HEK293T (cell line): Measurements from ENCODE around the gene RETN.

Experiments
- CTCF ChIA-PET: fragments of 350-600 bp; formaldehyde crosslinking; extraction: SDS; loops from one replicate; lab custom pipeline; 2021; ENCODE audit warnings: antibody characterized with exemption, inconsistent platforms; lab: Yijun Ruan, JAX
- POLR2A ChIA-PET: fragments of 350-600 bp; formaldehyde crosslinking; extraction: SDS; loops from one replicate; lab custom pipeline; 2020; ENCODE audit warnings: antibody characterized with exemption, inconsistent platforms; lab: Yijun Ruan, JAX
- DNase-seq: peaks from one replicate; pipeline ENCODE4 v3.0.0; 2012; ENCODE audit warnings: mixed read lengths; ENCODE audit errors: extremely low spot score
- ARNT ChIP-seq: fragments of 450-650 bp; IDR thresholded peaks from 2 replicates; pipeline ENCODE4 v1.6.1; 2017; ENCODE audit warnings: mild to moderate bottlenecking
- BHLHE40 ChIP-seq: fragments of 450-650 bp; IDR thresholded peaks from 2 replicates; pipeline ENCODE4 v1.6.1; 2016; ENCODE audit warnings: mild to moderate bottlenecking, moderate library complexity, borderline replicate concordance
- CTBP1 ChIP-seq: fragments of 450-650 bp; IDR thresholded peaks from 2 replicates; pipeline ENCODE4 v1.6.1; 2016; ENCODE audit warnings: borderline replicate concordance
- ELF4 ChIP-seq: fragments of 450-650 bp; IDR thresholded peaks from 2 replicates; pipeline ENCODE4 v1.6.1; 2017; ENCODE audit warnings: antibody characterized with exemption
- FOXA1 ChIP-seq: fragments of 450-650 bp; IDR thresholded peaks from 2 replicates; pipeline ENCODE4 v1.6.1; 2016; ENCODE audit warnings: mild to moderate bottlenecking
- FOXK2 ChIP-seq: fragments of 450-650 bp; IDR thresholded peaks from 2 replicates; pipeline ENCODE4 v1.6.1; 2016; ENCODE audit warnings: mild to moderate bottlenecking
- FOXM1 ChIP-seq: fragments of 450-650 bp; IDR thresholded peaks from 2 replicates; pipeline ENCODE4 v1.6.1; 2017; ENCODE audit warnings: mild to moderate bottlenecking, borderline replicate concordance
- HDGF ChIP-seq: fragments of 450-650 bp; IDR thresholded peaks from 2 replicates; pipeline ENCODE4 v1.6.1; 2017; ENCODE audit warnings: antibody characterized with exemption, borderline replicate concordance
- L3MBTL2 ChIP-seq: fragments of 450-650 bp; conservative IDR thresholded peaks from 2 replicates; pipeline ENCODE4 v1.6.1; 2016; ENCODE audit warnings: mild to moderate bottlenecking
- LEF1 ChIP-seq: fragments of 450-650 bp; IDR thresholded peaks from 2 replicates; pipeline ENCODE4 v1.6.1; 2017; ENCODE audit warnings: mild to moderate bottlenecking, borderline replicate concordance
- NFRKB ChIP-seq: fragments of 450-650 bp; IDR thresholded peaks from 2 replicates; pipeline ENCODE4 v1.6.1; 2016; ENCODE audit warnings: mild to moderate bottlenecking, moderate library complexity
- PKNOX1 ChIP-seq: fragments of 450-650 bp; IDR thresholded peaks from 2 replicates; pipeline ENCODE4 v1.6.1; 2016
- SP1 ChIP-seq: fragments of 450-650 bp; IDR thresholded peaks from 2 replicates; pipeline ENCODE4 v1.6.1; 2017
- SUZ12 ChIP-seq: fragments of 450-650 bp; IDR thresholded peaks from 2 replicates; pipeline ENCODE4 v1.6.1; 2016; ENCODE audit warnings: mild to moderate bottlenecking
- TARDBP ChIP-seq: fragments of 450-650 bp; IDR thresholded peaks from 2 replicates; pipeline ENCODE4 v1.6.1; 2016
- ZNF384 ChIP-seq: fragments of 450-650 bp; IDR thresholded peaks from 2 replicates; pipeline ENCODE4 v1.6.1; 2016

The RETN gene

GRCh38 chr19:7652061-7652641 lies 16.7 kb upstream of the RETN start:
- CTCF ChIA-PET: interaction anchor here (0.6 to 2.3 kb wide), 5 partner anchors 9 to 512 kb away, joined by 3 to 8 read pairs (median 4); partner anchors contain the start of gene TRAPPC5
- POLR2A ChIA-PET: interaction anchor here (1.5 kb wide), 1 partner anchor 23 kb away, joined by 4 read pairs; the partner anchor contains the start of genes PET100 and XAB2
- TF ChIP-seq FOXK2 (no peak), LEF1 (peak; percentile 91), HDGF (no peak), L3MBTL2 (peak; percentile 80)
- DNase-seq: peak; percentile 84

GRCh38 chr19:7654401-7654800 lies 14.4 kb upstream of the RETN start:
- ChIA-PET CTCF (no interaction called here), POLR2A (interaction anchor here (1.5 kb wide), 1 partner anchor 26 kb away, joined by 4 read pairs; the partner anchor contains the start of gene TRAPPC5)
- no peak for DNase-seq
- TF ChIP-seq FOXM1: no peak
- no peak for TF ChIP-seq TARDBP
- TF ChIP-seq L3MBTL2: no peak
- TF ChIP-seq ARNT: no peak
- TF ChIP-seq HDGF: no peak
- TF ChIP-seq CTBP1: no peak
- no peak for TF ChIP-seq BHLHE40
- TF ChIP-seq ZNF384: no peak
- no peak for TF ChIP-seq ELF4
- no peak for TF ChIP-seq PKNOX1
- no peak for TF ChIP-seq SP1
- no peak for TF ChIP-seq FOXK2
- TF ChIP-seq LEF1: no peak
- no peak for TF ChIP-seq SUZ12
- no peak for TF ChIP-seq NFRKB

GRCh38 chr19:7655581-7655980 lies 13.3 kb upstream of the RETN start:
- POLR2A ChIA-PET: no interaction called here
- TF ChIP-seq FOXA1 (no peak), TARDBP (no peak), PKNOX1 (no peak), SP1 (no peak)
- no peak for DNase-seq
- CTCF ChIA-PET: interaction anchor here (0.7 kb wide), 1 partner anchor 12 kb away, joined by 3 read pairs; no protein-coding TSS in a partner anchor

- ChIA-PET POLR2A (interaction anchor here (1.6 kb wide), 1 partner anchor 24 kb away, joined by 5 read pairs; the partner anchor contains the start of gene TRAPPC5), CTCF (interaction anchor here (0.6 kb wide), 1 partner anchor 20 kb away, joined by 3 read pairs; the partner anchor contains the start of gene MCEMP1)
- no peak for TF ChIP-seq FOXA1
- TF ChIP-seq SUZ12: no peak
- TF ChIP-seq CTBP1: no peak
- no peak for TF ChIP-seq SP1
- peak; percentile 14; the same call in 1 of the 2 replicates for TF ChIP-seq PKNOX1
- TF ChIP-seq ZNF384: no peak
- no peak for TF ChIP-seq ELF4
- TF ChIP-seq ARNT: no peak
- TF ChIP-seq NFRKB: no peak
- DNase-seq: no peak
These were observed 11.6 kb upstream of the RETN start for GRCh38 chr19:7657131-7657751.

GRCh38 chr19:7658219-7658686 lies 10.6 kb upstream of the RETN start:
- POLR2A ChIA-PET: interaction anchor here (1.6 kb wide), 1 partner anchor 23 kb away, joined by 5 read pairs; the partner anchor contains the start of gene TRAPPC5
- peak; percentile 84 for TF ChIP-seq PKNOX1
- TF ChIP-seq FOXA1: no peak
- no peak for DNase-seq
- CTCF ChIA-PET: no interaction called here
